GM19395 (cell line): ENCODE results near the gene GBF1.

ENCODE experiments used
- ATAC-seq: cut with Tn5 transposase; IDR thresholded peaks from one replicate; pipeline ENCODE4 v1.9.1; 2021; ENCODE audit warnings: mild to moderate bottlenecking, moderate library complexity; ENCODE audit not compliant: unreplicated experiment

GBF1 gene

GRCh38 chr10:102416695-102417094 is 171.4 kb downstream of the GBF1 start:
- ATAC-seq: no peak

GRCh38 chr10:102418622-102419268 is 173.4 kb downstream of the GBF1 start, which contains the start of gene PSD:
Gene PSD, minus strand, starts transcription at chr10:102418785. Its CDS starts 1,747 bp downstream, at chr10:102417038.
- ATAC-seq: no peak

GRCh38 chr10:102419269-102420180 is 174.2 kb downstream of the GBF1 start:
- no peak for ATAC-seq

GRCh38 chr10:102420181-102420713 is 174.9 kb downstream of the GBF1 start:
- no peak for ATAC-seq

- ATAC-seq: peak; percentile 74
These were observed 175.6 kb downstream of the GBF1 start, which contains the start of gene FBXL15 for GRCh38 chr10:102420714-102421506. Gene FBXL15, plus strand, starts transcription at chr10:102420836. Its CDS starts 294 bp downstream, at chr10:102421130.

GRCh38 chr10:102421507-102421756 is 176.1 kb downstream of the GBF1 start:
- ATAC-seq: no peak

- ATAC-seq: peak; percentile 1
These were observed 176.6 kb downstream of the GBF1 start for GRCh38 chr10:102421757-102422512.

GRCh38 chr10:102422545-102423129 is 177.3 kb downstream of the GBF1 start:
- peak; percentile 28 for ATAC-seq

- ATAC-seq: no peak
These were observed 178.1 kb downstream of the GBF1 start for GRCh38 chr10:102423372-102423968.

- no peak for ATAC-seq
These were observed 178.8 kb downstream of the GBF1 start for GRCh38 chr10:102424145-102424544.

- no peak for ATAC-seq
These were observed 179.6 kb downstream of the GBF1 start for GRCh38 chr10:102424916-102425315.

GRCh38 chr10:102425444-102425843 is 180.1 kb downstream of the GBF1 start:
- no peak for ATAC-seq

GRCh38 chr10:102426803-102427287 is 181.5 kb downstream of the GBF1 start:
- no peak for ATAC-seq

GRCh38 chr10:102429468-102429867 is 184.1 kb downstream of the GBF1 start:
- no peak for ATAC-seq

GRCh38 chr10:102431452-102432124 is 186.3 kb downstream of the GBF1 start:
- ATAC-seq: no peak
